Activated T-cell treated with anti-CD3 and anti-CD28 coated beads for 4 hours (primary cell): Measurements from ENCODE around the gene RRP7A.
A peak's percentile ranks its signal among the peaks of the same experiment; 100 is the strongest.
"Not testable (repeated sequence)": the region's sequence is repeated elsewhere in the genome, so short reads cannot be mapped to it uniquely, and the experiment has no call there.

Source experiments
- DNase-seq: peaks from one replicate; pipeline ENCODE4 v3.0.0-alpha.2; 2020

RRP7A gene

GRCh38 chr22:42493393-42493792, 26.2 kb downstream of the RRP7A start:
- DNase-seq, result no peak

DNA sequence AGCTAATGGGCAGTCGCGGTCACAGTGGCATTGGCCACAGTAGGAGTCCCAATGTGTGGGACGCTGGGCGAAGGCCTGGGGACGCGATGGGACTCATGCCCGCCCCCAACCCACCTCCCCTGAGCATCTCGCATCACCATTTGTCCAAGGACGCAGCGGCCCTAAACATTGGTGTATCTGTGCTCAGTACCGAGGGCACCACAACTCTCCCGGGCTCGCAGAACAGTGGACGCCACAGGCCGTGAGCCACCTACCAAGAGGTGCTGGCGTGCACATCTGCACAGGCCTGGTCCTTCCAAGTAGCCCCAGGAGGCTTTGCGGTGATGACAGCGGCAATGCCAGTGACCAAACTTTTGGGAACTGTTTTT, 27.3 kb downstream of the RRP7A start:
- no peak for DNase-seq

DNA sequence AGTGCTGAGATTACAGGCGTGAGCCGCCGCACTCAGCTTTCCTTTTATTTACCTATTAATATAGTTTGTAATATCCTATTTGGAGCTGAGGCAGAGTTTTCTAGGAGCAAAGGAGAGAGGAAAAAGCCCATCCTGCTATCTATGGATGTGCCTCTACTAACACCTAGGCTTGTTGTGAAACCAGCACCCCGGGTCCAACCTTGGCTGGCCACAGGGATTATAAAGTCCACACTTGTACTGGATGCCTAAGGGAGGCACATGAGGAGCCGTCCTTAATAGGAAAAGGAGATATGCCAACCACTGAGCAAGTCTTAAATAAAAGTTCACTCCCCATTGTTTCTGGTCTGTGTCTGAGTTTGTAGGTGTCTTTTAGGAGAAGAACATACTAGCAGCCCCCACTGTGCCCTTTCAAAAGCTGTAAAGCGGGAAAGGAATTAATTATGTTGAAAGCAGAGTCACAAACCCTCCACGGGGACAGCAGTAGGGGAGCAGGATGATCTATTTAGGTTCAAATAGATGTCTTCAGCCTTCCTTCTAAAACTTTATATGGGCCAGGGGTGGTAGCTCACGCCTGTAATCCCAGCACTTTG, 29.3 kb downstream of the RRP7A start:
- DNase-seq, result no peak

GRCh38 chr22:42489000-42489399, 30.6 kb downstream of the RRP7A start:
- DNase-seq, result no peak

- no peak for DNase-seq
Measured at GRCh38 chr22:42484506-42484905, 35.1 kb downstream of the RRP7A start.

- DNase-seq, result not testable (repeated sequence)
Measured at GRCh38 chr22:42483610-42484223, 35.9 kb downstream of the RRP7A start.

- DNase-seq, result no peak
Measured at GRCh38 chr22:42475122-42475521, 44.5 kb downstream of the RRP7A start.

DNA sequence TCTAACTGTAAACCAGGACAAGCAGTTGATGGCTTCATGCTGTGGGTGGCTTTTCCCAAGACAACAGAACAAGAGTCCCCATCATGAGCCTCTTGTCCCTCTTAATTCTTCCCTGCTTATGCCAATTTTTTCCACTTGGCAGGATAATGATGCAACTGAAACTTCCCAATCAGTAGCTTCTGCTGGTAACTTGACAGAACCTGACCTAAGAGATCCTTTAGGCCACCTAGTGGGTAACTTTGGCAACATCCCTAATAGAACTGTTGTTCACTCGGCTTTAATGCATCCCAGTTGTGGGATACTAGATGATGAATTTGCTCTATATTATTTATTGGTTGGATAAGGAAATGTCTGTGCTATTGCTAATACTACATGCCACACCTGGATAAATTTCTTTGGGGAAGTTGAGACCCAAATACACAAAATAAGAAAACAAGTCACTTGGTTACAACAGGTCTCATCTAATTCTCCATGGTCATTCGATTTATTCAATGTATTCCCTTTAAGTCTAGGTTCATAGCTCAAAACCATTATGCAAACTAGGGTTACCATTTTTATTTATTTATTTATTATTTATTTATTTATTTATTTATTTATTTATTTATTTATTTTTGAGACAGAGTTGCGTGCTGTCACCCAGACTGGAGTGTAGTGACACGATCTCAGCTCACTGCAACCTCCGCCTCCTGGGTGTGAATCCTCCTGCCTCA, 46.0 kb downstream of the RRP7A start:
- peak; percentile 8 for DNase-seq

DNA sequence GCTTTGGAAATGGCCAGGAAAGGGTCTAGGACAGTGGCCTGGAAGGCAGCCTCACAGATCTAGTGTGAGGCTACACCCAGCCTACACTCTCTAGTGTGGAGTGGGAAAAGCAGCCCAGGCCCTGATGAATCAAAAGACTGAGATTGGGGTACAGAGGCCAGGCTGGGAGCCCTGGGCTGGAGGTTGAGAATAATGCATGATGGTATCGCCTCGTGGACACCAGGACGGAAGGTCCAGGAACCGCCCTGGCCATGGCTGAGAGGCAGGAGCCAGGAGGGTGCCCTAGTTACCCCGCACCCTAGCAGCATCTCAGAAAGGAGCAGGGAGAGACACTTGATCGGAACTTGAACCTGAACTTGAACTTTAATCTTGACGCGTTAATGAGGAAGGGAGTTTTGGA, 46.9 kb downstream of the RRP7A start:
- no peak for DNase-seq

DNA sequence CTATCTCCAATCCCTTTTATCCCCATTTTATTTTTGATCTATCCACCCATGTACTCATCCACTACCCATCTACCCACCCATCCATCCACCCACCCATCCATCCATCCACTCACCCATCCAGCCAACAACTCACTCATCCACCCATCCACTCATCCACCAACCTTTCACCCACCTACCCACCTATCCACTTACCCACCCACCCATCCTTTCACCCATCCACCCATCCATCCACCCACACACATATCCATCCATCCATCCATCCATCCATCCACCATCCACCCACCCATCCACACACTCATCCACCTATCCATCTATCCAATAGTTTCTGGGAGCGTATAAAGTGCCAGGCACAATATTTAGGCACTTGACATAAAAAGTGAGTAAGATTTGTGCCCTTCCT, 48.2 kb downstream of the RRP7A start:
- no peak for DNase-seq

DNA sequence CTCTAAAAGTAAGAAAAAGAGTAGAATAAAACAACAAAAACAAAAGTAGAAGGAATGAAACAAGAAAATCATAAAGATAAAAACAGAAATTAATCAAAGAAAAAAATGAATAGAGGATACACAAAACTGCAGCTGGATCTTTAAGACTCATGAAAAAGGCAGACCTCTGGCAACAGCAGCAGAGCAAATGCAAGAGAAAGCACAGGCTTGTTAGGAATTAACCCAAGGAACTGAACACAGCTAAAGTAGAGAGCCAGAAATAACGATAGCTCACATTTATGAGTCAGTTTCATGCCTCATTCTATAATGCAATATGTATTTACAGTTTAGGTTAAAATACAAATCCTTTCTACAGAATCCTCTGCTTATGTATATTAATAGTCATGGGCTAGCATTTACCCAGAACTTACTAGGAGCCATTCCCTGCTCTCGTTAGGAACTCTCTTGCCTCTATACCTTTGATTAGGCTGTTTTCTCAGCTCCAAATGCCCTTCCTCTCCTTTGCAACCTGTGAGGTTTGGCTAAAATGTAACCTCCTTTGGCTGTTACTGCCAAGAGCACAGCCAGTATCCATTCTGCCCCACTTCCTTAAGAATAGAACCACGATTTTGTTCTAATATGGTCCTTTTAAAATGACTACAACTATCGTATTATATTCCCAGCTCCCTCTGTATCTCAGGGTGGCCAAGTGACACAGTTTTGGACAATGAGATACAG, 49.1 kb downstream of the RRP7A start:
- no peak for DNase-seq

GRCh38 chr22:42468841-42469240, 50.8 kb downstream of the RRP7A start:
- DNase-seq, result no peak

DNA sequence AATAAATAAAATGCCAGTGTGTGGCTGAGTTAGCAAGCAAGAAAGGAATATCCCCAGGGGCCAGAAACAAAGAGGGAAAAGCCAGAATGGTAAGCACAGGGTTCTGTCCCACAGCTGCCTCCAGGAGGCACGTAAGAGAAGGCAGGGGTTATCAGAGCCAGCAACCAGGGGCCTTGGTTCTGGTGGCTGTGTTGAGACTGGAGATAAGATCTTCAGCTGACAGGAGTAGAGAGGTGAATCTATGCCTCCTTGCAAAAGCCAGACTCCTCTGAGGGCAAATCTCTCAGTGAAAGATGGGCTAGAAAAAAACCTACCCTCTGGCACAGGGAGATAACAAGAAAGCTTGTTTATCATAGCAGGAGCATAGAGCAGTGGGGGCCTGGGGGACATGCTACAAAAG, 57.6 kb downstream of the RRP7A start:
- no peak for DNase-seq

DNA sequence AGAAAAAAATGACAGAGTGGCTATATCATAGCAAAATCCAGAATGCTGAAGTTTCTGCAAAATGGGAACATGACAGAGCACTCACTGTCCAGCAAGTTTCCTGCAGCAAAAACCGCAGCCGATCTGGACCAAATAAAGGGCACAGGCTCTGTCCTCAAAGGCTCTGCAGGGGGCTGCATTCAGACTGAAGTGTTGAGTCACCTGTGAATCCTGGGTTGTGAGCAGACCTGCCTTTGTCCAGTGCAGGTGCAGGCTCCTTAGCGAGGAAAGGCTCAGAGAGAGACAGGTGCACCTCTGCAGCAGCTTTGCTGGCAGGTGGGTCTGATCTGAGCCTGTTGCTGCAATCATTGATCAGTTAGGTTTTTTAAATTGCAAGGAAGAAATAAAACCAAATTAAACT, 58.1 kb downstream of the RRP7A start:
- no peak for DNase-seq
